Trophoblast cell (in vitro differentiated cells and primary cell): ENCODE measurements around the gene TNK2.
A peak's percentile ranks its signal among the peaks of the same experiment; 100 is the strongest.

Source experiments
- DNase-seq, 2 donors: peaks; one replicate each; pipeline ENCODE4 v3.0.0-alpha.2; 2016
- H2AFZ ChIP-seq: 2 replicates; pipeline ENCODE4 v1.6.1; 2013; ENCODE audit warnings: low read length, moderate library complexity, mild to moderate bottlenecking; ENCODE audit not compliant: insufficient read depth, poor library complexity
- H2AK5ac ChIP-seq: 2 replicates; pipeline ENCODE4 v1.6.1; 2013; ENCODE audit warnings: mild to moderate bottlenecking, low read length
- H2BK120ac ChIP-seq: 2 replicates; pipeline ENCODE4 v1.6.1; 2013; ENCODE audit warnings: low read length, mild to moderate bottlenecking, moderate library complexity; ENCODE audit not compliant: insufficient read depth, poor library complexity
- H2BK12ac ChIP-seq: 2 replicates; pipeline ENCODE4 v1.6.1; 2013; ENCODE audit warnings: mild to moderate bottlenecking, low read length, moderate library complexity
- H2BK5ac ChIP-seq: 2 replicates; pipeline ENCODE4 v1.6.1; 2013; ENCODE audit warnings: low read length, low read depth, moderate library complexity, mild to moderate bottlenecking; ENCODE audit not compliant: poor library complexity
- H3K14ac ChIP-seq: 2 replicates; pipeline ENCODE4 v1.6.1; 2013; ENCODE audit warnings: mild to moderate bottlenecking, low read length
- H3K18ac ChIP-seq: 2 replicates; pipeline ENCODE4 v1.6.1; 2013; ENCODE audit warnings: mild to moderate bottlenecking, low read length
- H3K23ac ChIP-seq: 2 replicates; pipeline ENCODE4 v1.6.1; 2013; ENCODE audit warnings: low read length
- H3K27ac ChIP-seq: 2 replicates; pipeline ENCODE4 v1.5.1; 2013; ENCODE audit warnings: low read depth, mild to moderate bottlenecking, inconsistent platforms, low read length, moderate library complexity
- H3K27me3 ChIP-seq: 2 replicates; pipeline ENCODE4 v1.6.1; 2013; ENCODE audit warnings: inconsistent platforms, mild to moderate bottlenecking, low read length, moderate library complexity; ENCODE audit not compliant: insufficient read depth
- H3K36me3 ChIP-seq, 2 experiments: 1 replicate in 1 of 2; 2 replicates in 1 of 2; pipeline ENCODE4 v1.6.1; 2013; ENCODE audit warnings: low read length in 2 of 2, mild to moderate bottlenecking in 2 of 2, moderate library complexity in 1 of 2; ENCODE audit not compliant: insufficient read depth in 2 of 2, control insufficient read depth in 1 of 2
- H3K4ac ChIP-seq: 2 replicates; pipeline ENCODE4 v1.6.1; 2013; ENCODE audit warnings: low read depth, mild to moderate bottlenecking, low read length, moderate library complexity
- H3K4me1 ChIP-seq, 2 experiments: 1 replicate in 1 of 2; 2 replicates in 1 of 2; pipeline ENCODE4 v1.6.1; 2013; ENCODE audit warnings: low read length in 2 of 2, mild to moderate bottlenecking in 2 of 2, moderate library complexity in 1 of 2; ENCODE audit not compliant: insufficient read depth in 2 of 2, control insufficient read depth in 1 of 2
- H3K4me2 ChIP-seq: 2 replicates; pipeline ENCODE4 v1.6.1; 2013; ENCODE audit warnings: inconsistent platforms, mild to moderate bottlenecking, low read length, moderate library complexity
- H3K4me3 ChIP-seq: 2 replicates; pipeline ENCODE4 v1.5.1; 2013; ENCODE audit warnings: mild to moderate bottlenecking, low read depth, low read length, inconsistent platforms
- H3K79me1 ChIP-seq: one replicate; pipeline ENCODE4 v1.6.1; 2013; ENCODE audit warnings: low read length
- H3K79me2 ChIP-seq: 2 replicates; pipeline ENCODE4 v1.6.1; 2013; ENCODE audit warnings: low read length, mild to moderate bottlenecking; ENCODE audit not compliant: control insufficient read depth, insufficient read depth, poor library complexity
- H3K9ac ChIP-seq: 2 replicates; pipeline ENCODE4 v1.6.1; 2013; ENCODE audit warnings: mild to moderate bottlenecking, low read length
- H3K9me3 ChIP-seq: 2 replicates; pipeline ENCODE4 v1.6.1; 2013; ENCODE audit warnings: low read depth, mild to moderate bottlenecking, control low read depth, inconsistent platforms, low read length; ENCODE audit not compliant: insufficient read depth
- H4K12ac ChIP-seq: 2 replicates; pipeline ENCODE4 v1.6.1; 2013; ENCODE audit warnings: low read depth, mild to moderate bottlenecking, low read length, moderate library complexity
- H4K8ac ChIP-seq: 2 replicates; pipeline ENCODE4 v1.6.1; 2013; ENCODE audit warnings: low read depth, mild to moderate bottlenecking, low read length, moderate library complexity
- H4K91ac ChIP-seq: one replicate; pipeline ENCODE4 v1.6.1; 2013; ENCODE audit warnings: low read depth, mild to moderate bottlenecking, low read length, moderate library complexity
- WGBS: extraction: QIAGEN DNeasy Blood & Tissue Kit; methylation state at CpG from one replicate; pipeline ENCODE4 v1.1.7; 2013; ENCODE audit warnings: missing lambda C conversion rate; ENCODE audit not compliant: insufficient read length, insufficient coverage; ENCODE audit errors: extremely low coverage; 5-methylcytosine and 5-hydroxymethylcytosine counted together

TNK2 gene

DNA sequence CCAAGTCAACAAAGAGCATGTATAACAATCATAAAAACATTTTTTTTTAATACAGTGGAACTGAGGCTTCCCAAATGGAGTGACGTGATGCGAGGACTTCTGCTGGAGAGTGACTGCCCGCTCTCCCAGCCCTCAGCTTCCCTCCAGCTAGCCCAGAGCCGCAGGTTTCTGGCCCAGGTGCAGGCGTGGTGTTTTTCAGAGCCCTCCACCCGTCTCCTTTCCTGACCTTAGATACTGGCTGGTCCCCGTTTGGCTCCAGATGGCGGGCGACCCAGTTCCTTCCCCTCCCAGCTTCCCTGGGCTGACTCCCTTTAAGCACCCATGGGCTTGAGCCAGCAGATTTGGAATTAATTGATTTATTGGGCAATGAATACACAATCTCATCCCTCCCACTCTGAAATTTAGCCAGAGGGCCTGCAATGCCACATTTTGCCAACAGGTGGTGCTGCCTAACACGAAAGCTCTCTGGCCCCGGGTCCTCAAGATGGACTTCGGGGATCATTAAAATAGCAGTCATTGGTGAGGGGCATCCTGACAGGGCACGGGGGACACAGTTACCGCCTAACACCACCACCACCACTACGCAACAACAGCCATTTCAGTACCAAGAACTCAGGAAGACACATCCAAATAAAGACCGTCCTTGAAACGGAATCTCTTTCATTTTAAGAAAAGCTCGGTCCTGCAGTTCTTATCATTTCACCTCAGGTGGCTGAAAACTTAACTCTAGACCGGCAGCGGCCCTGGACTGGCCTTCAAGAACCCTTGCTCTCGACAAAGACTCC is 49.1 kb downstream of the TNK2 start:
- Histone ChIP-seq H4K12ac (no peak overlapping the region), H3K4me1 (peaks cover 0 to 5% of the 10 kb centered on the region in 2 experiments), H3K79me1 (no peaks in the 10 kb centered on the region), H2BK5ac (no peak overlapping the region), H3K9ac (no peak overlapping the region), H2AK5ac (no peak overlapping the region), H4K91ac (no peak overlapping the region), H3K4me3 (no peak overlapping the region), H4K8ac (no peak overlapping the region), H2AFZ (no peak overlapping the region), H2BK120ac (no peak overlapping the region), H3K36me3 (peaks cover 2 to 8% of the 10 kb centered on the region in 2 experiments), H3K14ac (no peak overlapping the region), H3K23ac (no peak overlapping the region), H3K9me3 (no peaks in the 10 kb centered on the region), H3K27me3 (no peaks in the 10 kb centered on the region), H3K18ac (no peak overlapping the region), H3K27ac (no peak overlapping the region), H3K4ac (no peak overlapping the region), H2BK12ac (no peak overlapping the region), H3K4me2 (no peak overlapping the region), H3K79me2 (no peaks in the 10 kb centered on the region)
- DNase-seq = peak; percentile 57 to 85
- WGBS = no CpG with 5 or more reads among the region's 21 CpGs

GRCh38 chr3:195856410-195857084 is 51.8 kb downstream of the TNK2 start:
- Histone ChIP-seq H3K27ac (no peak overlapping the region), H2BK12ac (no peak overlapping the region), H3K9ac (no peak overlapping the region), H2AK5ac (no peak overlapping the region), H3K4me2 (no peak overlapping the region), H3K14ac (no peak overlapping the region), H3K9me3 (peaks cover 2% of the 10 kb centered on the region), H3K4me3 (no peak overlapping the region), H3K4ac (no peak overlapping the region), H3K18ac (no peak overlapping the region), H3K27me3 (no peaks in the 10 kb centered on the region), H2AFZ (no peak overlapping the region), H4K12ac (peak overlapping the region; percentile 33), H4K8ac (no peak overlapping the region), H2BK5ac (no peak overlapping the region), H4K91ac (no peak overlapping the region), H3K23ac (no peak overlapping the region), H3K4me1 (peaks cover 0 to 5% of the 10 kb centered on the region in 2 experiments), H3K36me3 (no peaks in the 10 kb centered on the region), H3K79me2 (no peaks in the 10 kb centered on the region), H3K79me1 (no peaks in the 10 kb centered on the region), H2BK120ac (no peak overlapping the region)
- no CpG with 5 or more reads among the region's 15 CpGs for WGBS
- no peak for DNase-seq

DNA sequence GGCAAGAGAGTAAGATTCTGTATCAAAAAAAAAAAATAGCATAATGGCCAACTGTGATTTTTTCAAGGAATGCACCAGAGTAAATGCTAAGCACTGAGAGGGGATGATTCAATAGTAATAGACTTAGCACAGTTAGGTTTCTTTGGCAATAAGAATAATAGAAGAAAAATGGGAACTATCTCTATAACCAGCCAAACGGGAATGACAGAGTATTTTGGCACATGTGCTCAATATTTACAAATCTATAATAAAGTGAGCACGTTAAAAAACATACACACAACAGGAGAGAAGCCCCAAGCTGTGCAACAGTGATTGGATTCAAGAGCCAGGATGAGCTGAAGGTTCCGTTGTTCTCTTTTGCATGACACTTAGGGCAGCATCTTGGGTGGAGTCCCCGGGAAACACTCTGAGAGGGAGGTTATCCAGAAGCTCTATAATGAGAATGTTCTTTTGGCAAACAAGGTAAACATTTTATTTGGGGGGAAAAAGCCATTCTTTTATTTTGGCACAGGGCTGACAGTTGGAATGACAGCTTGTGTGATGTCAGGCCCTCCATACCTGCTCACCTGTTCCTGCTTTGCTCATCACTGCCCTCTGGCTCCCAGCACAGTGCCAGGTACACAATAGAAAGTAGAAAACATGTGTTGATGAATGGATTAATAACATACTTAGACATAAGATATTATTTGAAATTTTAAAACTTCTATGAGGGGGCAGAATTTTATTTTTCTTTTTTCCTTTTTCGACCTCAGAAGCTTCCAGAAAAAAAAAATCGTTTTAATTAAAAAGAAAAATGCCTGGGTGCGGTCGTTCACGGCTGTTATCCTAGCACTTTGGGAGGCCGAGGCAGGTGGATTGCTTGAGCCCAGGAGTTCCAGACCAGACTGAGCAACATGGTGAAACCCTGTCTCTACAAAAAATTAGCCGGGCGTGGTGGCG is 52.6 kb downstream of the TNK2 start:
- no peak overlapping the region for H3K23ac ChIP-seq
- H2BK12ac ChIP-seq = no peak overlapping the region
- DNase-seq = peak in 1 of 2 donors; percentile 65
- no peaks in the 10 kb centered on the region for H3K79me1 ChIP-seq
- H3K4ac ChIP-seq = no peak overlapping the region
- no peak overlapping the region for H2AK5ac ChIP-seq
- no peak overlapping the region for H3K4me2 ChIP-seq
- peaks cover 0 to 5% of the 10 kb centered on the region in 2 experiments for H3K4me1 ChIP-seq
- WGBS = no CpG with 5 or more reads among the region's 13 CpGs
- no peaks in the 10 kb centered on the region for H3K36me3 ChIP-seq
- no peak overlapping the region for H3K14ac ChIP-seq
- H3K27ac ChIP-seq = no peak overlapping the region
- H3K27me3 ChIP-seq = no peaks in the 10 kb centered on the region
- H4K8ac ChIP-seq = no peak overlapping the region
- no peak overlapping the region for H3K9ac ChIP-seq
- H3K79me2 ChIP-seq = no peaks in the 10 kb centered on the region
- H3K9me3 ChIP-seq = peaks cover 2% of the 10 kb centered on the region
- no peak overlapping the region for H4K12ac ChIP-seq
- H2BK120ac ChIP-seq = no peak overlapping the region
- no peak overlapping the region for H2BK5ac ChIP-seq
- H3K4me3 ChIP-seq = no peak overlapping the region
- no peak overlapping the region for H2AFZ ChIP-seq
- no peak overlapping the region for H4K91ac ChIP-seq
- no peak overlapping the region for H3K18ac ChIP-seq

DNA sequence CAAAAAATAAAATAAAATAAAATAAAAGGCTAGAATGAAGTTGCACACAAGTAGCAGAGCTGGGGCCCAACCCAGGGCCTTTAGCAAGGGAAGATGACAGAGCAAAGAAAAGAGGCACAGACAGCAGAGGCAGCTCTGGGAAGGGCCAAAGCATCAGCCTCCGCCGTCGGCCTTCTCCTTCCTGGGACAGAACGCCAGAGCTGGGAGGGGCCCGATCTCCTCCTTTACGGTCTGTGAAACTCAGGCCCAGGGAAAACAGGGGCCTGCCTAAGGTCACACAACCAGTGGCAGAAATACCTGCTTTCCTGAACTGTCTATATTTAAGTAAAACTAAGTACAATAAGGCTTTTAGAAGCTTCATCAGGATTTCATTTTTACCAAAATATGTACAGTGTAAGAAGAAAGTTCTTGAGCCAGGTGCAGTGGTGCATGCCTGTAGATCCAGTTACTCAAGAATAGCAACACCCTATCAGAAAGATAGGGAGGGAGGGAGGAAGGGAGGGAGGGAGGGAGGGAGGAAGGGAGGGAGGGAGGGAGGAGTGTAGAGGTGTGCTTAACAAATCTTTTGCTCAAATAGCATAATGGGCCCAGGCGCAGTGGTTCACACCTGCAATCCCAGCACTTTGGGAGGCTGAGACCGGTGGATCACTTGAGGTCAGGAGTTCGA is 53.6 kb downstream of the TNK2 start:
- H2BK120ac ChIP-seq = no peak overlapping the region
- no peak overlapping the region for H4K8ac ChIP-seq
- WGBS = no CpG with 5 or more reads among the region's 9 CpGs
- no peak overlapping the region for H4K91ac ChIP-seq
- H3K9me3 ChIP-seq = peaks cover 2% of the 10 kb centered on the region
- H3K9ac ChIP-seq = no peak overlapping the region
- no peak overlapping the region for H3K4me3 ChIP-seq
- no peaks in the 10 kb centered on the region for H3K36me3 ChIP-seq
- no peaks in the 10 kb centered on the region for H3K79me1 ChIP-seq
- H3K18ac ChIP-seq = no peak overlapping the region
- peaks cover 0 to 4% of the 10 kb centered on the region in 2 experiments for H3K4me1 ChIP-seq
- no peak overlapping the region for H3K27ac ChIP-seq
- no peak overlapping the region for H3K23ac ChIP-seq
- no peaks in the 10 kb centered on the region for H3K79me2 ChIP-seq
- H2BK5ac ChIP-seq = no peak overlapping the region
- no peak overlapping the region for H2AK5ac ChIP-seq
- no peak overlapping the region for H2BK12ac ChIP-seq
- no peak overlapping the region for H3K14ac ChIP-seq
- peak overlapping the region; percentile 37 for H4K12ac ChIP-seq
- H3K4ac ChIP-seq = no peak overlapping the region
- no peak overlapping the region for H3K4me2 ChIP-seq
- H2AFZ ChIP-seq = no peak overlapping the region
- peak; percentile 46 to 71 for DNase-seq
- no peaks in the 10 kb centered on the region for H3K27me3 ChIP-seq
